Measurements from ENCODE around the gene ONECUT3. TPM values are rescaled to one million over a fixed set of nuclear protein-coding genes. Genes with fewer than 3 reads are reported as not detected.
"Not testable (repeated sequence)": the region's sequence is repeated elsewhere in the genome, so short reads cannot be mapped to it uniquely, and the experiment has no call there.

ONECUT3 gene
- total RNA-seq, 1 experiment from 2014 or later, result not detected

DNA sequence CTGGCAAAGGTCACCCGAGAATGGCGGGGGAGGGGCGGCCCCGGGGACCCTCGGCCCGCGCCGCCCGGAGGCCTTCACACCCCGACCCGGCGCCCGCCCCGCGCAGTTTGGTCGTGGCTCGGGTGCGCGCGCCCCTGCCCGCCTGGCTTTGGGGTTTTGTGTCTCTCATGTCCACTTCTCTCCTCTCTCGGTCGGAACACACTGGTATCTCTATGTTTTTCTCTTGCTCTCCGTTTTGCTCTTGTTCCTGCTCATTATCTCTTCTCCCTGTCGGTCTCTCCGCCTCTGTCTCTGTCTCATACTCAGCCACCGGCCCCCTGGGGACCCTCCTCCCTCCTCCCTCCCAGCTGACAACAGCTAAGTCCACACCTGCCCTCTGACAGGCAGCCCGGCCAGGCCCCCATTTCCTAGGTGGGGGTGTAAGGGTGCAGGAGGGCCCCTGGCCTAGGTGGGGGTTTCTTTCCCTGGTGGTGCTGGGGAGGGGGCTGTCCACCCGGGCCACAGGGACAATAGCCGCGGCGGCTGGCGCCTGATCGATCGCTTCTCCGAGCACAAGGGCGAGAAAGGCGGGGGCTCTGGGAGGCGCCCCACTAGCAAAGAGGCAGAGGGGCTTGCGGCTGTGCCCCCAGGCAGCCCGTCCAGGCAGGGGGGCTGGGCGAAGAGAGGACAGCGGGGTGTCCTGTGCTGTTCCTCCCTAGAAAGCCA is 2.3 kb downstream of the ONECUT3 start:
- DNase-seq (ENCODE audit: low spot score), result no peak

DNA sequence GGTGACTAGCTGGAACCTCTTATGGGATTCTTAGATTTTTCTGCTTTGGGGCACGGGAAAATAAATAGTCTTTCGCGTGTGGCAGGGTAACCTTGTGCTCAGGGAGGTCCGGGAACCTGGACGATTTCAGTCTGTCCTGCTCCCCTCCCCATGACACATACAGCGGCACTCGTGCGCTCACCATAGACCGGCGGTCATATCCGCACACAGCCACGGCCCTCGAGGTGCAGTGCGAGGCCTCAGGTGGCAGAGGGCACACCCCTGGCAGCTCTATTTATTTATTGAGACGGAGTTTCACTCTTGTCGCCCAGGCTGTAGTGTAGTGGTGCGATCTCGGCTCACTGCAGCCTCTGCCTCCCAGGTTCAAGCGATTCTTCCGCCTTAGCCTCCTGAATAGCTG is 3.0 kb downstream of the ONECUT3 start:
- no peak for DNase-seq (ENCODE audit: low spot score)

DNA sequence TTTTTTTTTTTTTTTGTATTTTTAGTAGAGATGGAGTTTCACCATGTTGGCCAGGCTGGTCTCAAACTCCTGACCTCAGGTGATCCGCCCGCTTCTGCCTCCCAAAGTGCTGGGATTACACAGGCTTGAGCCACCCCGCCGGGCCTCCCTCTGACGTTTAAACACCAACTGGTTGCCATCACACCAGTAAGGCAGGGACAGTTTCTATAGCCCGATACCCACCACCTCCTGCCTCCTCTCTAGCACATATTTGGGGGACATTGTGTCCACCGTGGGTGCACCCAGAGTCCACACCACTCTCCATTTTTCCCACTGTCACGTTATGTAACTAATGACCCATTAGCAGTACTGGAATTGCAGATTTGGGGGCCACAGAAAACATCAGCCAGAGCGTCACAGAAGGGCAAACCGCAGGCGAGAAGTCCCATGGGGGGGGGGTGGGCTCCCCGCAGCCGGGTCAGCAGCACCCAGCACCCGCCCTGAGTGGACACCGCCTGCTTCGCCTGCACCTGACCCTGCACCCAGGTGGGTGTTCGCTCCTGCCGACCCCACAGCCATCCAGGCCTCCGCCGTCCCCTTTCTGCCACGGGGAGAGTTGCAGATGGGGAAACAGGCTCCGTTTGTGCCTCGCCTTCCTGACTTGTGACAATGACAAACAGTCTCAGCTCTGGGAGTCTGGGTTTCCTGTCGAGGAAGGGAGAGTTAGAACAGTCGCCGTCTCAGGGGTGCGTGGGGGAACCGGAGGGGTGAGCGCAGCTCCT is 3.6 kb downstream of the ONECUT3 start:
- DNase-seq (ENCODE audit: low spot score), result no peak

DNA sequence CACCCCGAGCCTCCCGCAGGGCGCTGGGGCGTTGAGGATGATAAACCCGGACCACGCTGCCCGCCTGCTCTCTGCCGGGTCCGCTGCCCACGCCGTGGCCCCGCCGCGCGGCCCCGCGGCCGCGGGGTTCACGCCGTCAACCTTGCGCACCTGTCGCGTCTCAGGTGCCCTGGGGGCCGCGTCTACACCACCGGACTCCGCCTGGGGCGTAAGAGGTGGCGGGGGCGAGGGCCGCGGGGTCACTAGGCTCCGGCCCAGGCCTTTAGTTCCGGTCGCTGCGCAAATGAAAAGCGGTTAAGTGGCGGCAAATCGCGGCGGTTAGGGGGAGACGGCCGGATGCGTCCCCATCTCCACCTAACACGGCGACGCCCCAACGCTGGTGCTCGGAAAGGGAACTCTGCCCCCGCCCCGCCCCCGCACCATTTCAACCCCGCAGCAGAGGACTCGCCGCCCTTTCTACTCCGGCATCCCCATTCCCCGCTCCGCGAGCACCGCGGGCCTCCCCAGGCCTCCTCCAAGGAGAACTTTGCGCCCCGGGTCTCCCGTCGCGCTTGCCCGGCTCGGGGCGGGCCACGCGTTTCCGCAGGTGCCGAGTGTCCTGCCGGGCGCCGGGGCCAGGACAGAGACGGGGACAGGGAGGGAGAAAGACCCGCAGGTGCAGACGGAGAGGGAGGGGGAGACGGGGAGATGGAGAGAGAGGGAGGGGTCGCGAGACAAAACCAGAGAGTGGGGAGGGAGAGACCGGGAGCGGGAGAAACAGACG is 4.3 kb downstream of the ONECUT3 start:
- DNase-seq (ENCODE audit: low spot score), result no peak

DNA sequence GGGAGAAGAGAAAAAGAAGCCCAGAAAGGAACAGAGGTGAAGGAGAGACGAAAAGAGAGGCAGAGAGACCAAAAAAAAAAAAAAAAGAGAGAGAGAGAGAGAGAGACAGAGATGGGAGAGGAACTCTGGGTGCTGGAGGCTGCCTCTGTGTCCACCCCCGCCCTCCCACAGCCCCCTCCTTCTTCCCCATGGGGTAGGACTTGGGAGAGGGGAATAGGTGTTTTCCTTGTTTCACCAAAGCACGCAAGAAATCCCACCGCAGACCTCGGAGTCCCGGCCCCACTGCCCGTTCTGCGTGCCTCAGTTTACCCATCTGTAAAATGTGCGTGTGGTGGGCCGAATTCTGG is 4.9 kb downstream of the ONECUT3 start:
- DNase-seq (ENCODE audit: low spot score), result no peak

DNA sequence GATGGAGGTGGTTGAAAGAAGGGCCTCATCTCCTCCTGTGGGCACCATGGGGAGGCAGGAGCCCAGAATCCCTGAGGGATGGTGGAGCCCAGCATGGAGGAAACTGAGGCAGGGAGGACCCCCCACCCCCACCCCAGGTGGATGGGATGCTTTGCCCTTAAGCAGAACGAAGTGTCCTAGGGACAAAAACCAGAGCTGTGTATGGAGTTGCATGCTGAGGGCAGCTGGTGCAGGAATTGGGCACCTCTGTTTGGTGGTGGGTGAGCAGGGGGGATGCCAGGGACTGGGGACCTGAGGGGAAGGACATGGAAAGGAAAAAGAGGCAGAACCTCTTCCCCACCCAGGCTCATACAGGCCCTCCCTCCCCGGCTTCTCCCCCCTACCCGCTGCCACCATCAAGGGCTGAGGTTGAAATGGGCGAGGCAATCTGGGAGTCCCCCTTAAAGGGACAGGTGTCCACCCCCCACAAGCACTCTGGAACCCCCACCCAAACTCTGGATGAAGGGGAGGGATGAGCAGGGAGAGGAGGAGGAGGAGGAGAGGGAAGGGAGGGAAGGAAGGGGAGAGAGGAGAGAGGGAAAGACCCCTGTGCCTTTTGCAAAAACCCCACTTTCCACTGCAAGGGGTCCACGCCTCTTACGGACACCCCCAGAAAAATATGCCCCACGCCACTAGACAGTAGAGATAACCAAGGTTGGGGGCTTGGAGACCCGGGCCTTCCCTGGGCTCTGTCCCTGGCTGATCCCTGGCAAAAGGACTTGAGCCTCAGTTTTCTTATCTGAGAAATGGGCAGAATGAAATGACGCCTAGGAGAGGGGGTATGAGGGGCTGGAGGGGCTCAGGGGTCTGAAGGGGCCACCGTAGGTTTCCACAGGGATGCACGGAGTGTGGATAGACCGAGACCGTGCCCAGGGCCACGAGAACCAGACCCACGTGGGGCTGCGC is 5.9 kb downstream of the ONECUT3 start:
- no peak for DNase-seq (ENCODE audit: low spot score)

DNA sequence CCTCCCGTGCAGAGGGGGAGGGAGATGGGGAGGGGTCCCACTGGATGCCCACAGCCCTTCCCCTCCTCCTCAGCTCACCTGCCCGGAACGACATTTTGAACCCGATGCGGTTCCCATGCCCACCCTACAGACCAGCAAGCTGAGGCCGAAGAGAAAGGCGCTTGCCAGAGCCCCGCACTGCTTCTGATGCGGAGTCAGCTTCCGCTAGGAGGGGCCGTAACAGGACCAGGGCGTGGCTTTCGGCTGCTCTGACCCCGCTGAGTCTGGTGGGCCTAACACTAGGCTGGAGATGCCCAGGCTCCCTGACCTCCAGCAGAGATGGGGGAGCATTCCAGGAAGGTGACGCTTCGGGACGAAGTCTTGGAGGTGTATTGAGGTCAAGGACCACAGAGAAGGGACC is 6.7 kb downstream of the ONECUT3 start:
- no peak for DNase-seq (ENCODE audit: low spot score)

DNA sequence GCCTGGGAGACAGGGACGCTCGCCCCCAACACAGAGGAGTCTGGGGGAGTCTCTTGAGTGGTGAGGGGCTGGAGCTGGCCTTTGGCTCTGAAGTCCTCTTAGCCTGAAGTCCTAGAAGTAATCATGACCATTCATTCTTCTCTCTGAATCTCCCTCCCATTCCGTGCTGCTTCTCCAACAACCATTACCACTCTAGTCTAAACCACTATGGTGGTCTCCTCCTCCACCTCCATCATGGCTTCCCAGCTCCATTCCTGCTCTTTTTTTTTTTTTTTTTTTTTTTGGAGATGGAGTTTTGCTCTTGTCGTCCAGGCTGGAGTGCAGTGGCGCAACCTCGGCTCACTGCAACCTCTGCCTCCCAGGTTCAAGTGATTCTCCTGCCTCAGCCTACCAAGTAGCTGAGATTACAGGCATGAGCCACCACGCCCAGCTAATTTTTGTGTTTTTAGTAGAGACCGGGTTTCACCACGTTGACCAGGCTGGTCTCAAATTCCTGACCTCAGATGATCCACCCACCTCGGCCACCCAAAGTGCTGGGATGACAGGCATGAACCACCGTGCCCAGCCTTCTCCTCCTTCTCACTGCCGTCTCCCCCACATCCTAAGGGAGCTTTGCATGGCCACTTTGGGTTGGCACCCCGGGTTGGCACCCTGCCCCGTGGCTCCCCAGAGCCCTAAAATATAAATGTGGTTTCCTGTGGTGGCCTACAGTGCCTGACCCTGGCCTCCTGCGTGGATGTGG is 7.7 kb downstream of the ONECUT3 start:
- not testable (repeated sequence) for DNase-seq (ENCODE audit: low spot score)

DNA sequence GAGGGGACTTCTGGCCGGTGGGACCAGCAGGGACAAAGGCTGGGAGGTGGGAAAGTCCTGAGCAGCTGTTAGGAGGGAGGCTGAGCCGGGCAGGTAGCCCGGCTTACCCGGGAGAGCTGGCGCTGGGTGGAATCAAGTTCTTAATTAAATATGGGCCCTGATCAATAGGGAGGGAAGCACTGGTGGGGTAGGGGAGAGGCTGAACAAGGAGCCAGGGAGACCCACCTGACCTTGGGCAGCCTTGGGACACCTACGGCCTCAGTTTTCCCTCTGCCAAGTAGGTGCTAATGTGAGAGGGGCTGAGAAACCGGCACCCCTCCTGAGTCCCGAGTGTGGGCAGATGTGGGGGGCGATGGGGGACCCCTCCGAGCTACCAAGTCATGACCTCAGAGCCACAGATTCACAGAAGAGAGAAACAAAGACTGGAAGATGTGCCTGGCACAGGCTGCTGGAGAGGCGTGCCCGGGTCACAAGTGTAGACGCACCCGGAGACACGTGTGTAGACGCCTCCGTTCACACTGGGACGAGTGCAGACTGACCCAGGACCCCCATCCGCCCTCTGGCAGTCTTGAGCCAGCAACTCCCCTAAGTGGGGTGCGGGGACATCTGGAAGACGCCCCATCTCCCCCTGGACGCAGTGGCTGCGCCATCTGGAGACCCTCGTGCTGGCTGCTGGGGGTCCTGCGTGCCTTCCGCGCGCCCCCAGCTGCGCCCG is 8.4 kb downstream of the ONECUT3 start:
- no peak for DNase-seq (ENCODE audit: low spot score)

DNA sequence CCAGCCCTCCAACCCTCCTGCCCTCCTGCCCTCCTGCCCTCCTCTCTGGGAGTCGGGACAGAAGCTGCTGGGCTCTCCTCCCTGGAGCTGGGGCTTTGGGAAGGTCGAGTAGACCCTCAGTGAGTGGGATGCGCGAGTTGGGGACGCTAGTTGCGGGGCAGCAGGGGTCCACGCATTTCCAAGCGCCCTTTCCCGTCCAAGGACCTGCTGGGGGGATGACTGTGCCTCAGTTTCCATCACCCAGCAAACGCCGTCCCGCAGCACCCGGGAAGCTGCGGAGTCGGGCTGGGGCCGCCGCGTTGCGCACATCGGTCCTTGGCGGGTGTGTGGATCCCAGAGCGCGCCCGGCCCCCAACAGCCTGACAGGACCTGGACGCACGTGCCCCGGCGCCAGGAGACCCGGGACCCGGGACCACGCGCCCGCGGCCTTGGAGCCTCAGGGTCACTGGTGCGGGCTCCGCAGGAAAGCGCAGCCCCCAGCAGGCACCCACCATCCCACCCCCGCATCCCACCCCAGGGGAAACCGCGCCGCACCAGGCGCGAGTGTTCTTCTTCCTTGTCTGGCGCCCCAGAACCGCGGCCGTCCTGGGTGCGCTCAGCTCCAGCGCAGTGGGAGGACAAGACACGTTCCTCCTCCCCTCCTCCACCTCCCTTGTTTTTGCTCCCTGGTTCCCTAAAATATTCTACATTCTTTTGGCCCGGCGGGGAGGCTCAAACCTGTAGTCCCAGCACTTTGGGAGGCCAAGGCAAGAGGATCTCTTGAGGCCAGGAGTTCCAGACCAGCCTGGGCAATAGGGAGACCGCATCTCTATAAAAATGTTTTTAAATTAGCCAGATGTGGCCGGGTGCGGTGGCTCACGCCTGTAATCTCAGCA is 9.2 kb downstream of the ONECUT3 start:
- DNase-seq (ENCODE audit: low spot score), result no peak

DNA sequence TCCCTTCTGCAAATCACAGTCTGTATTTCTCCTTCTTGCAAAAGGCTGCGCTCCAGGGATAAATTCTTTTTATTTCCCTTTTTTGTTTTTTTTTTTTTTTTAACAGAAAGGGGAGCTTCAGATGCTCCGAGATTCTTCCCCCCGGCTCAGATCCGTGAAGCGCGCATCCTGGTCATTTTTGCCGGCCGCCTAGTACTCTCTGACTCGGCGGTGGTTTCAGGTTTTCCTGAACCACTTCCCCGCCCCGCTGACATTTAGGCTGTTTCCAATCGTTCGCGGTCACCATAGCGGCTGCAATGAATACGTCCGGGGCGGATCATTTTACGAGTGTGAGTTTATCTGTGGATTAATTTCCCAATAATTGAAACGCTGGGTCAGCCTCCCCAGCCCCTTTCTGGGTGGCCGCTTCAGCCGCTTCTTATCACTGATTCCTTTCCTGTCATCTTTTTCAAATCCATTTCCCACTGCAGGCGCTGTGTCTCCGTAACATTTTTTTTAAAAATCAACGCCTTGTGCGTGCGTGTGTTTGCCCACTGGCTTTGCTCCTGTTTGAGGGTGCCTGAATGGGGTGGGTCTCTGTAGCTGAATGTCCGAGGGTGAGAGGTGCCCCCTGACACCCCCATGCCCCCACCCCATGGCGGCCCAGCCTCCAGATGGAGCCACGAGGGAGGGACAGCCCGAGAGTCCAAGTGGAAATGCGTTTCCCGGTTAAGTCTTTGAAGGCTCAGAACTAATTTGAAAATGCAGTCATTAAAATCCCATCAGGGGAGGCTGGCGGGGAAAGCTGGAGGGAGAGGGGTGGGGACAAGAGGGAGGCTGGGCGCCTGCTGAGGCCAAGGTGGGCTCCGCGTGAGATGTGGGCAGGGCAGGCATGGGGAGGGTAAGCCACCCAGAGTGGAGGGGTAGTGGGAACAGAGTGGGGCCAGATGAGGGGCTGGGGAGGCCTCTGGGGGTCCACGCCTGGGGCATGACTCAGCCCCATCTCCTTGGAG is 10.6 kb downstream of the ONECUT3 start:
- no peak for DNase-seq (ENCODE audit: low spot score)

DNA sequence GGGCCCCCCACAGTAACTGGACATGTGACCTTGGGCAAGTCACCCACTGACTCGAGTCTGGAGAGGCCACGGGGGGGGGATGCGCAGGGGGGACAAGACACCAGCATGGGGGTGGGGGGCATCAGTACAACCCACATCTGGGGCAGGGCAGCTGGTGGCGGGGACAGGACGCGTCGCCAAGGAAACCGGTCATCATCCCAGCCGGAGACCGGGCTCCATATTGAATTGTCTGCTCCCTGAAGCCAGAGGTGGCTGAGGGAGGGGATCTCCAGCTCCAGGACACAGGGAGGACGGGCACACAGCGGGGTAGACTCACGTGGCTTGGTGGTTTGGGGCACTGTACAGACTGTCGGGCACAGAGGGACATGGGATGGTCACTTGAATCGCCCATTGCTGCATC is 11.4 kb downstream of the ONECUT3 start:
- no peak for DNase-seq (ENCODE audit: low spot score)

DNA sequence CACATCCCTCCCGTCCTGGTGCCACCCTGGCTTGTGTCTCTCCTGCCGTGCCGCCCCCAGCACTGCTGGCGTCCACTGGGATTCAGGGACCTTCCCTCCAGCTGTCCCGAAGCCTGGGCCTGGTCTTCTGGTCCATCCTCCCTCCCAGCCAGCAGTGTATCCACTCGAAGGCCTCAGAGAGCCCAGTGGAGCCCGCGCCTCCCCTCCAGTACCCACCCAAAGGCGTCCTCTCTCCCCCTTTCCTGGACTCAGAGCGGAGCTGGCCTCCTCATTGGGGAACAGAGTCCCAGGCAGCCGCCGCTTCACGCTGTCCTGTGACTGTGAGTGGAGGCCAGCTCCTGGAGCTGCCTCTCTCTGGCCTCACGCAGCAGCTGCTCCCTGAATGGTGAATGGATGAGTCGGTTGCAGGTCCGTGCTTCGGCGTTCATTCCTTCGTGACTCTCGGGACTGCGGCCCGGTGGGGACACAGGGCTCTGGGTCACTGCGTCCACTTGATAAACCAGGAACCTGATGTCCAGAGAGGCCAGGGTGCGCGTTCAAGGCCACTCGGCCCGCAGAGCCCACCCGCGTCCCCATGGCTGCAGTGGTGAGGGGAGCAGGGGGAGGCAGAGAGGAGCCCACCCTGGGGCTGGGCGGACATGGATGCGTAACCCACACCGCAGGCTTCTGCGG is 12.1 kb downstream of the ONECUT3 start:
- DNase-seq (ENCODE audit: low spot score), result no peak

DNA sequence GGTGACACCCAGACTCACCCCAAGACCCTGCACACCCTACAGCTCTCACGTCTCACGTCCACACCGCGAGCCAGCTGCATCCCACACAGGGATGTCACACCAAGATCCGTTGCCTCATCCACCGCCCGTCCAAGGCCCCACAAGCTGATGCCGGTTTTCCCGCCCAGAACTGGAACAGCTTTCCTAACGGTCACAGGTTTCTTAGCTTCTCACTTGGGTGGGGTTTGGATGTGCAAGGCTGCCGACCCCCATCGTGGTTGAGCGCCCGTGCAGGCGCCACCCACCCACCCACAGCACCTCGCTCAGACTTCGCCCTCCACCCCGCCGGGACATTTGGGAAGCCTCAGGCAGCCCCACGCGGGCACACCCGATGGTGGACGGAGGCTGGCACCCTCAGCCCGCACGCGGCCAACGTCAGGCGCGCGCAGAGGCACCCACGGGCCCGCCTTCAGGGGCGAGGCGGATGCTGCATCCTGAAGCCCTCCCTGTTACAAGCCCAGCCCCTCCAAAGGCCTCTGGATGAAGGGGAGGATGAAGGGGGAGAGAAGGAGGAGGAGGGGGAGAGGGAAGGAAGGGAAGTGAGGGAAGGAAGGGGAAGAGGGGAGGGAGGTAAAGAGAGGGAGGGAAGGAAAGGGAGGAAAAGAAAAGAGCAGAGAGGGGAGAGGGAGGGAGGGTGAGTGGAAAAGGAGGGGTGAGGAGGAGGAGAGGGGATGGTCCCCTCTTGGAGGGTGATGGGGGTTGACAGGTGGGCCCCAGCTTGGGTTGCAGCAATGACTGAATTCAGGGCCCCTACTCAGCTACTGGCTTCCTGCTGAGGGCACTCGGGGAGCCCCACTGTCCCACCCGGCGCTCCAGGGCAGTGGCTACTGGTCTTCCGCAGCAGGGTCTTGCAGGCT is 12.8 kb downstream of the ONECUT3 start:
- no peak for DNase-seq (ENCODE audit: low spot score)

DNA sequence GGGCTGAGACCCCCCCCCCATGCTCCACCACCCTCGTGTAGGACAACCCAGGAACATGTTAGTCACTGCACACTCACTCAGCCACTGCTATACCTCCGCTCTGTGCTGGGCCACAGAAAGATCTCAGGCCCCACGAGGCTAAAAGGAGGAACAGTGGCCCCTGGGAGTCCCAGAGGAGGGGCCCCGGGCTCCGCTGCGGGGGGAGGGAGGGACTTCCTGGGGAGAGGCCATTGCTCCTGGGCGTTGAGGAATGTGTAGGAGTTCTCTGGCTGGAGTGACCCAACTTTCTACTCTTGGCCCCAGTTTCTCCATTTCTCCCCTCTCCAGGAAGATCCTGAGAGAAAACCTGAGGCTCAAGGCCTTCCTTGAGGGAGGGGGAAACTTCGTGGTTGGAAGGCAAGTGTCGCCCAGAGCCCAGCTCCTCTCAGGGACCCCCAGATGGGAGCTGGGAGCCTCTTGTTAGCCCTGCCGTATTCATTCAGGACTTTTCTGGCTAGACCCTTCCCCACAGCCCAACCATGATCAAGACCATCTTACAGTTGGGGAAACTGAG is 13.6 kb downstream of the ONECUT3 start:
- DNase-seq (ENCODE audit: low spot score), result no peak

DNA sequence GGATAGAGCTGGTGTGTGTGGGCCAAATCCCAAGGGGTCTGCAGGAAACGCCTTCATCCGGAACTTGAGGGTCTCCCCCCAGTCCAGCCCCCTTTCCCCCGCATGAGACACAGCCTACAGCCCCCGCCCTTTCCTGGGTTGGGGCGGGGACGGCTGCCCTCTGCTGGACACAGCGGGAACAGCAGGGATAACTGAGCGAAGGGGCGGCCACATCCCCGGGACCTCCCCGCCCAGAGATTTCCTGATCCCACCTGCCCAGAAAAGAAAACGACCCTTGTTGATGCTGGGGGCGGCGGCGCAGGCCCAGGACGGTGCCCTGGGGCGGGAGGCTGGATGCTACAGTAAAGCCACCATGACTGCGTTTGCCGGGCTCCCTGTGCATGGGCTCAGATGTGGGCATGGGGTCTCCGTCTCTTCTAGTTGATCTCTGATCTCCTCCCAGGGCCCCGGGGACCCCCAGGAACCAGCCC is 14.2 kb downstream of the ONECUT3 start:
- no peak for DNase-seq (ENCODE audit: low spot score)
